GM19328 (cell line): ENCODE results near the gene EIF4G1.
"Not testable (repeated sequence)": the region's sequence is repeated elsewhere in the genome, so short reads cannot be mapped to it uniquely, and the experiment has no call there.

ENCODE experiments used
- ATAC-seq: cut with Tn5 transposase; IDR thresholded peaks from one replicate; pipeline ENCODE4 v1.9.1; 2021; ENCODE audit warnings: mild to moderate bottlenecking, moderate library complexity; ENCODE audit not compliant: unreplicated experiment

The EIF4G1 gene

DNA sequence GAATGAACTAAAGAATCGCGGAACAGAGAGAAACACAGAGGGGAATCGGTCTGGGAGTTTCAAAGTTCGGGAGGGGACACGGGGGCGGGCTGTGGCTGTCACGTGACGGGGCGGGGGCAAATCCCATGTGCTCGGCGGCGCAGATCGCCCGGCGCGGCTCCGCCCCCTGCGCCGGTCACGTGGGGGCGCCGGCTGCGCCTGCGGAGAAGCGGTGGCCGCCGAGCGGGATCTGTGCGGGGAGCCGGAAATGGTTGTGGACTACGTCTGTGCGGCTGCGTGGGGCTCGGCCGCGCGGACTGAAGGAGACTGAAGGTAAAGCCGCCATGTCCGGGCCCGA, at the start of gene EIF4G1:
Gene EIF4G1 (plus strand): TSS at position 244 of the 337 bp plus-strand sequence. CDS start 1,191 bp downstream, outside the sequence.
- peak; percentile 81 for ATAC-seq

DNA sequence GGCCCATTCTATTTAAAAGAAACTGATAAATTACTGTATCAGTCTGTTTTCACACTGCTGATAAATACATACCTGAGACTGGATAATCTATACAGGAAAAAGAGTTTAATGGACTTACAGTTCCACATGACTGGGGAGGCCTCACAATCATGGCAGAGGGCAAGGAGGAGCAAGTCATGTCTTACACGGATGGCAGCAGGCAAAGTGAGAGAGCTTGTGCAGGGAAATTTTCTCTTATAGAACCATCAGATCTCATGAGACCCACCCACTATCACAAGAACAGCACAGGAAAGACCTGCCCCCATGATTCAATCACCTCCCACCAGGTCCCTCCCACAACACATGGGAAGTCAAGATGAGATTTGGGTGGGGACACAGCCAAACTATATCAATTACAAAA, 47.2 kb upstream of the EIF4G1 start:
- not testable (repeated sequence) for ATAC-seq

- ATAC-seq = no peak
Observed at GRCh38 chr3:184272269-184272668, 42.1 kb upstream of the EIF4G1 start.

- no peak for ATAC-seq
Observed at GRCh38 chr3:184275381-184275701, 39.1 kb upstream of the EIF4G1 start.

- no peak for ATAC-seq
Observed at GRCh38 chr3:184275961-184276910, 38.2 kb upstream of the EIF4G1 start, which contains the start of gene ECE2. Gene ECE2 (plus strand): TSS chr3:184276022. CDS start chr3:184276154, 132 bp downstream.

- no peak for ATAC-seq
Observed at GRCh38 chr3:184277366-184277765, 37.0 kb upstream of the EIF4G1 start.

- ATAC-seq = no peak
Observed at GRCh38 chr3:184282941-184283340, 31.5 kb upstream of the EIF4G1 start.

GRCh38 chr3:184283681-184284080, 30.7 kb upstream of the EIF4G1 start:
- no peak for ATAC-seq

DNA sequence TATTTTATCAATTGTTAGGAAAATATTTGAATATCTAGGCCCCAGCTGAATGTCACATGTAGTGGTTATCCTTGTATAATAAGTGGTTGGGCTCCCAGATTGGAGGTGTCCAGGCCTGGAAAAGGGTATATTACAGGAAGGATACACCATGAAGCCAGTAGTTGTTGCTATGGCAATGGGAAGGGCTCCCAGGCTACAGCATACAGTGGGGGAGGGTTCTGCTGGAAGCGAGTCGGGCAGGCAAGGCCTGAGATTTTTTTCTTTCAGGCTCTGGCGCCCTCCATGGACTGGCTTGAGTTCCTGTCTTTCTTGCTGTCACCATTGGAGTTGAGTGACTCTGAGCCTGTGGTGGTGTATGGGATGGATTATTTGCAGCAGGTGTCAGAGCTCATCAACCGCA, 29.7 kb upstream of the EIF4G1 start:
- no peak for ATAC-seq

DNA sequence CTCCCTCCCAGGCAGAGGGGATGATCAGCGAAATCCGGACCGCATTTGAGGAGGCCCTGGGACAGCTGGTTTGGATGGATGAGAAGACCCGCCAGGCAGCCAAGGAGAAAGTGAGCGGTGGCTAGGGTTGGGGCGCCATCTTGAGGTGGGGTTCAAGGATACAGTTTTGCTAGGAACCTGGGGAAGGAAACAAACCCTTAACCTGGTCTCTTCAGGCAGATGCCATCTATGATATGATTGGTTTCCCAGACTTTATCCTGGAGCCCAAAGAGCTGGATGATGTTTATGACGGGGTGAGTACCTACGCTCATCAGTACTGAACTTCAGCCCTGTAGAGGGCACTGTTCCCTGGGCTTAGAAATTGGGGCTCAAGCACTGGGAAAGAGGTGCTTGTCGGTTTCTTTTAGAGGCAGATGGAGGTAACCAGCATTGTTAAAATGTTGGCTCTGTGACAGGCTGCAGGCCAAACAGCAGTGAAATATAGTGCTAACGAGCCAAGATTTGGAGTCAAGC, 24.9 kb upstream of the EIF4G1 start:
- no peak for ATAC-seq

DNA sequence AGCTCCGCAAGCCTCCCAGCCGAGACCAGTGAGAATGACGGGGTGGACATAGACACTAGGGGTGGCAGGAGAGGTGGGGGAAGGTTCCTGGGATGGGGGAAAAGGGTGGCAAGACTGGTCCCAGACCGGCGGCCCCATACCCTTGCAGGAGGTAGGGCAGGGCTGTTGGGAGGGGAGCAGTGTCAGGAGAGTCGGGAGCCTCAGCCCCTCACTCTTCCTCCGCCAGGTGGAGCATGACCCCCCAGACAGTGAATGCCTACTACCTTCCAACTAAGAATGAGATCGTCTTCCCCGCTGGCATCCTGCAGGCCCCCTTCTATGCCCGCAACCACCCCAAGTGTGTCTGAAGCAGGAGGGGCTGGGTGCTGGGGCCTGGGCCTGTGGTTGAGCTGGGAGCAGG, 24.1 kb upstream of the EIF4G1 start:
- no peak for ATAC-seq

DNA sequence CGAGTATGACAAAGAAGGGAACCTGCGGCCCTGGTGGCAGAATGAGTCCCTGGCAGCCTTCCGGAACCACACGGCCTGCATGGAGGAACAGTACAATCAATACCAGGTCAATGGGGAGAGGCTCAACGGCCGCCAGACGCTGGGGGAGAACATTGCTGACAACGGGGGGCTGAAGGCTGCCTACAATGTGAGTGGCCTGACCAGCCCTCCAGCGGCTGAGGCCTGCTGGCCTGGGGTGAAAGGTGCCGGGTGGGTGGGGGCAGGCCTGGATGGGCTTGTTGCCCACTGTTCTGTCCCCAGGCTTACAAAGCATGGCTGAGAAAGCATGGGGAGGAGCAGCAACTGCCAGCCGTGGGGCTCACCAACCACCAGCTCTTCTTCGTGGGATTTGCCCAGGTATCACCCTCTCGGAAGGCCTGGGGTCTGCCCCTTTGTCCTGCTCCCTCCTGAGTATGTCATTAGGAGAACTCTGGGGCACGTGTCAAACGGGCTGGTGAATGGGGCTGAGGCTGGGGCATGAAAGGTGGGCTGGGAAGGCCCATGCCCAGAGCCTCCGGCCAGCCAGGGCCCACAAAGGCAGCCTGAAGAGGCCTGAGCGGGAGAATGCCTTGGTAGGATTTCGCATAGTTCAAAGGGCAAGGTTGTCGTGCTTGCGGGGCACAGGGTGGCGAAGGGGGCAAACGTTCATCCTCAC, 23.2 kb upstream of the EIF4G1 start:
- no peak for ATAC-seq

DNA sequence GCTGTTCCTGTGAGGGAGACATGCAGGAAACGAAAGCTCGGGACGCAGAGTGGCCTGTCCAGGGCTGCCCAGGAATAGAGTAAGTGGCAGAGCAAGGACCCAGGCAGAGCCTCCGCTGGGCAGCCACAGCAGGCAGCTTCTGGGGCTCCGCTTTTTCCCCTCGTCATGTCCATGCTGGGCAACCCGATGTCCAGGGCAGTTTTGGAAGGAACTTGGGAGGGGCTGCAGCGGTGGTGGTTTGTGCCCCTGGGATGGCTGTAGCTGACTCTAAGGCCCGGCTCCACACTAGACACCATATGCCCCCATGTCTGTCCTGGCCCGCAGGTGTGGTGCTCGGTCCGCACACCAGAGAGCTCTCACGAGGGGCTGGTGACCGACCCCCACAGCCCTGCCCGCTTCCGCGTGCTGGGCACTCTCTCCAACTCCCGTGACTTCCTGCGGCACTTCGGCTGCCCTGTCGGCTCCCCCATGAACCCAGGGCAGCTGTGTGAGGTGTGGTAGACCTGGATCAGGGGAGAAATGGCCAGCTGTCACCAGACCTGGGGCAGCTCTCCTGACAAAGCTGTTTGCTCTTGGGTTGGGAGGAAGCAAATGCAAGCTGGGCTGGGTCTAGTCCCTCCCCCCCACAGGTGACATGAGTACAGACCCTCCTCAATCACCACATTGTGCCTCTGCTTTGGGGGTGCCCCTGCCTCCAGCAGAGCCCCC, 22.5 kb upstream of the EIF4G1 start:
- ATAC-seq = no peak

DNA sequence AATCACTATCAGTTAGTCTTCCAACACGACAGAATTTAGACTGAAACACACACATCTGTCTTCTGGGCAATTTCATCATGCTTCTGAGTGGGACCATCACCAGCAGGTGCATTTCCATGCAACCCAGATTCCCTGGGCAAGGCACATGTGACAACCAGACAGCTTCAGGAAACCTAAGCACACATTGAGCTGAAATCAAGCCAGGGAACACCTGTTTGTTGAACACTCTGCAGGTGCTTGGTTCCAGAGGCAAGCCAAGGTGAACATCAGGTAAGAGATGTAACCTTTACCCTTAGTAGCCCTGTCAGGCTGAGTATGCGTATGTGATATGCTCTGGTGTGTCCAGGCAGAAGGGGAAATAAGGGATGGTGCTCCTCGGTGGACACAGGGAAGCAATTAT, 18.6 kb upstream of the EIF4G1 start:
- ATAC-seq = no peak

GRCh38 chr3:184296616-184297015, 17.8 kb upstream of the EIF4G1 start:
- no peak for ATAC-seq

- ATAC-seq = peak; percentile 93
Observed at GRCh38 chr3:184298759-184299487, 15.5 kb upstream of the EIF4G1 start, which contains the start of gene PSMD2. Gene PSMD2 (plus strand): TSS chr3:184299241. CDS start chr3:184299267, 26 bp downstream.

DNA sequence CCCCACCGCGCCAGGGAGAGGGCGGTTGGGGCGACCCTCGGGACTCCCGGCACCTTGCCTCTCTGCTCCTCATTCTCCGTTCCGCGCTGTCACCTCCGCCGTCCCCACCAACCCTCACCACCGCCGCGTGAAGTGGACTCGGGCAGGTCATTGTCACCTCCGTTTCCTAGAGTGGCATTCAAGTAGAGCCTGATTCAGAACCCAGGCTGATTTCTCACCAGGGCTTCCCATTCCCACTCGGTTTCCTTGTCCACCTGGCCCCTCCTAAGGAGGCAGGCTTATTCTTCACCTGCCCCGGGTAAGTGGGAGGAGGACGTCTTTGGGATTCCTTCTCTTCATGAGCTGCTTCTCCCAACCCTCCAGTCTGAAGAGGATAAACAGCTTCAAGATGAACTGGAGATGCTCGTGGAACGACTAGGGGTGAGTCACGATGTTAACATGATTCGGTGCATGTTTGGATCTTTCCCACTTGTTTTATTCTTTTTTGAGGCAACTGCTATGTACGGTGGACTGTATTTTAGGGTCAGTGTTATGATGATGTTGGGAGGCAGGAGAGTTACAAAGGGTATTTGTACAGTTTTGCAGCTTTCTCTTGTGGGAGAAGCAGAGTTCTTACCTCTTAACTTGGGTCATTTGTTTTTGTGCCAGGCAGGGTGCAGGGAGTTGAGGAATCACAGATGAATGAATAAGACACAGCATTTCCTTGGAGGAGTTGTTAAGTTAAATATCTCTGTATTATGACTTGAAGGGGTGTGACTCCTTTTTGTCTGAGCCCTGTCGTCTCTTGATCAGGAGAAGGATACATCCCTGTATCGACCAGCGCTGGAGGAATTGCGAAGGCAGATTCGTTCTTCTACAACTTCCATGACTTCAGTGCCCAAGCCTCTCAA, 14.7 kb upstream of the EIF4G1 start:
- no peak for ATAC-seq

- no peak for ATAC-seq
Observed at GRCh38 chr3:184300378-184300720, 14.1 kb upstream of the EIF4G1 start.

- no peak for ATAC-seq
Observed at GRCh38 chr3:184305577-184305976, 8.8 kb upstream of the EIF4G1 start.
